Upper lobe of right lung (tissue), 1 donor: ENCODE data around the gene GJB5. TPM values are rescaled to one million over a fixed set of nuclear protein-coding genes. Genes with fewer than 3 reads are reported as not detected.

Experiments
- ATAC-seq: fragments of 200-7000 bp; cut with Tn5 transposase; one replicate; pipeline ENCODE4 v1.9.1; 2020; ENCODE audit warnings: mild to moderate bottlenecking, moderate library complexity
- DNase-seq: peaks from one replicate; pipeline ENCODE4 v3.0.0-alpha.2; 2020
- H3K27ac ChIP-seq: fragments of 200-600 bp; one replicate; pipeline ENCODE4 v1.8.0; 2022
- H3K27me3 ChIP-seq: fragments of 200-600 bp; one replicate; pipeline ENCODE4 v1.8.0; 2022; ENCODE audit warnings: mild to moderate bottlenecking
- H3K36me3 ChIP-seq: fragments of 200-600 bp; one replicate; pipeline ENCODE4 v1.8.0; 2022
- H3K4me1 ChIP-seq: fragments of 200-600 bp; one replicate; pipeline ENCODE4 v1.8.0; 2022
- H3K4me3 ChIP-seq: fragments of 200-600 bp; one replicate; pipeline ENCODE4 v1.8.0; 2022; ENCODE audit warnings: mild to moderate bottlenecking
- H3K9me3 ChIP-seq: fragments of 200-600 bp; one replicate; pipeline ENCODE4 v1.8.0; 2022
- CTCF ChIP-seq: fragments of 200-600 bp; IDR thresholded peaks from one replicate; pipeline ENCODE4 v1.8.0; 2022; ENCODE audit warnings: antibody characterized with exemption
- intact Hi-C: fragments of 100-400 bp; cut with DNase I; formaldehyde crosslinking; loops from one replicate; pipeline ENCODE4 v1.11.0; 2022
- total RNA-seq: library from RNA; stranded (reverse); fragmentation: NEBNext Ultra II Directional; extraction: Animal tissue kit (Norgen Biotek cat#: 25700); gene quantifications from one replicate; pipeline ENCODE4 v1.2.1, GENCODE V29; 2021
- donor health status: DM: no; HTN: yes; CAD: no; lungs with severe emphysema.

The GJB5 gene
- total RNA-seq, 1 donor from 2014 or later: not detected

GRCh38 chr1:34740161-34740868 lies 14.5 kb upstream of the GJB5 start:
- peak; percentile 59 for ATAC-seq
- peaks cover 3% of the 10 kb centered on the region for H3K4me1 ChIP-seq
- no peak for DNase-seq

DNA sequence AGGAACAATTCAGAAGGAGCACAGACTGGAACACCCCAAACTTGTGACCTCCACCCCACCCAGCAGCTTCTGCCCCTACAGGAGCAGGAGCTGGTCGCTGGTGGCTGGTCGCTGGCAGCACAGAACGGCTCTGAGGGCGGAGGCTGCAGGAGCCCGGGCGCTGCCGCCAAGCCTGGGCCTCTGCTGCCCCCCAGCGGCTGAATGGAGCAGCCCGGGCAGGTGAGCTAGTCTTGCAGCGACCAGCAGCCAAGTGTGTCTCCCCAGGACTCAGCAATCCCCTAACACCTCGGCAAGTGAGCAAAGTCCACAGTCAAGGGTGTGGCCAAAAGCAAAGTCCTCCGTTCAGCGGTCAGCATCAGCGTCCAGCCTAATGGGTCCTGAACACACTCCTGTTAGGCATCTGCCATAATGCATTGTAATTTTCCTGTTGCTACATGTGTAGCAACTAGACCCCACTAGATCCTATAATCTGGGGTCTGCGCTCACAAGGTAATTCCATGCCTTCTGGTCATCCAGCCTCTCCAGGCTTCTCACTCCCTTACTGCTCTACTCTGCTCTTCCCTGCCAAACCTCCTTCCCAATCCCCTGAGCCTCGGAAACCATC lies 12.1 kb upstream of the GJB5 start:
- intact Hi-C loops: no loop called here
- H3K27ac ChIP-seq: no peak overlapping the region

More at GRCh38 chr1:34740161-34740868, 14.5 kb upstream of the GJB5 start:
- Histone ChIP-seq H3K9me3 (no peaks in the 10 kb centered on the region), H3K36me3 (no peaks in the 10 kb centered on the region), H3K4me3 (no peak overlapping the region), H3K27me3 (no peaks in the 10 kb centered on the region), H3K27ac (no peak overlapping the region)
- intact Hi-C loops: no loop called here
- TF ChIP-seq CTCF: no peak

GRCh38 chr1:34743775-34744174 lies 11.1 kb upstream of the GJB5 start:
- Histone ChIP-seq H3K4me3 (no peak overlapping the region), H3K27ac (no peak overlapping the region), H3K4me1 (peaks cover 3% of the 10 kb centered on the region), H3K9me3 (no peaks in the 10 kb centered on the region), H3K36me3 (no peaks in the 10 kb centered on the region), H3K27me3 (no peaks in the 10 kb centered on the region)
- no peak for ATAC-seq
- intact Hi-C loops: no loop called here
- DNase-seq: no peak
- TF ChIP-seq CTCF: no peak

More for the DNA sequence above, 12.1 kb upstream of the GJB5 start:
- Histone ChIP-seq H3K9me3 (no peaks in the 10 kb centered on the region), H3K27me3 (no peaks in the 10 kb centered on the region), H3K4me1 (peaks cover 3% of the 10 kb centered on the region), H3K4me3 (no peak overlapping the region), H3K36me3 (no peaks in the 10 kb centered on the region)
- ATAC-seq (peak; percentile 92), DNase-seq (peak; percentile 89)
- peak; percentile 96 for TF ChIP-seq CTCF

DNA sequence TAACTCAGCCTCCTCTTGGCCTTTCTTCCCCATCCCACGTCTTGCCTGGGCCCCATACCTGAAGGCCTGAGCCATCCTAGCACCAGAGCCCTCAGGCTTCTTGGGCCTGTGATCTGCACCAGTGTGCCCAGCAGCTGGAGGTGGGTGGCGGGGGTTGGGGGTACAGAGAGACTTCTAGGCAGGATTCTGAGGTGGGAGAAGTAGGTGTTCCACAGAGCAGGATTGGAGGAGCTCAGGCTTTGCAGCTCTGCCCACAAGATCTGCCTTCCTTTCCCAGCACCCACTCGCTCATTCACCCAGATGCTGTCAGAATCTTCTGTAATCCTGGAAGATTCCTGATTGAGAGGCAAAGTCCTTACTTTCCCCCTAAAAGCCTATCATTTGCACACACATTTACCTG lies 10.0 kb upstream of the GJB5 start:
- ATAC-seq: no peak
- TF ChIP-seq CTCF: no peak
- peaks cover 3% of the 10 kb centered on the region for H3K4me1 ChIP-seq
- no peaks in the 10 kb centered on the region for H3K36me3 ChIP-seq
- no peak overlapping the region for H3K27ac ChIP-seq
- no peak for DNase-seq
- intact Hi-C loops: no loop called here
- no peak overlapping the region for H3K4me3 ChIP-seq
- H3K9me3 ChIP-seq: no peaks in the 10 kb centered on the region
- H3K27me3 ChIP-seq: no peaks in the 10 kb centered on the region

- H3K36me3 ChIP-seq: no peaks in the 10 kb centered on the region
- no peak overlapping the region for H3K4me3 ChIP-seq
- no peak for ATAC-seq
- TF ChIP-seq CTCF: no peak
- no peaks in the 10 kb centered on the region for H3K27me3 ChIP-seq
- peaks cover 3% of the 10 kb centered on the region for H3K4me1 ChIP-seq
- intact Hi-C loops: no loop called here
- no peak for DNase-seq
- no peak overlapping the region for H3K27ac ChIP-seq
- no peaks in the 10 kb centered on the region for H3K9me3 ChIP-seq
These were observed 9.2 kb upstream of the GJB5 start for GRCh38 chr1:34745666-34746065.
